ENCODE data around the gene MYO15B. TPM values are rescaled to one million over a fixed set of nuclear protein-coding genes. Genes with fewer than 3 reads are reported as not detected.

MYO15B gene
- total and polyA plus RNA-seq, 2 experiments from 2014 or later, result 124 to 153 TPM

DNA sequence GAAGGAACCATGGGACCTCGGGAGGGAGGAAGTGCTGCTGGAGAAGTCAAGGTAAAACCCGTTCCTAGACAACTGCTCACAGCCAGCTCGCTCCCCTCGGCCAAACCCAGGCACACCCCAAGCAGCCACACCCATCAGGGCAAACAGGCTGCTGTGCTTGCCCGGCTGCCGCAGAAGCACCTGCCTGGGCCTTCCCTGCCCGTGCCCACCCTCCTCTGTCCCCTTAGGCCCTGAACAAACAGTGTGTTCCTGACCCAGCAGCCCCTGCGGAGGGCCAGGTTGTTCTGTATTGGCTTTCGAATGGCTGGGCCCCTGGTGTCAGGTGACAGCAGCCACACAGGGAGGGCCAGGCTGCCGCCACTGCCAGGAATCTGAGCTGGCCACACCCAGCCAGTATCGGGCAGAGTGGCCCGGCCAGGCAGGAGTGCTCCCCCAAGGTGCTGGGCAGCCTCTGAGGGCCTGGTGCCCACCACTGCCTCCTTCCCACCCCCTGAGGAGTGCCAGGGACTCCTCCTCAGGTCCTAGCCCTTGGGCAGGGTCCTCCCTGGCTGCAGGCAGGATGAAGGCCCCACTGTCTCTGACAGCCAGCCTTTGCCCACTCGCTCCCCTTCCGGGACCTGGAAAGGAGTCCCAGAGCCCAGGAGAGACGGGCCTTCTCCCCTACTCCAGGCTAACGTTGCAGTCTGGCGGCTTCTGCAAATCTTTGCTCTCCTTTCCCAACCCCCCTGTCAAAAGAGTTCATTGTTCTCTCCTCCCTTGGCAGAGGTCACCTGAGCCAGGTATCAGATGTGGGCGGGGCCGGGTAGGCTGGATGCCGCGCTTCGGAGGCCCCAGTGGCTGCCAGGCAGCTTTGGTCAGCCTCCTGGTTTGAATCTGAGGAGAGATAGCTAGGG is 38.1 kb upstream of the MYO15B start:
- Histone ChIP-seq H4K20me1 (ENCODE audit: insufficient read depth, poor library complexity, severe bottlenecking) (no peaks in the 10 kb centered on the region), H3K27me3 (no peaks in the 10 kb centered on the region), H3K79me2 (peaks cover 39% of the 10 kb centered on the region), H3K4me2 (peak overlapping the region; percentile 68), H3K9me2 (replicated peaks; ENCODE audit: insufficient read depth) (no peaks in the 10 kb centered on the region), H3K9me3 (ENCODE audit: low read depth) (no peaks in the 10 kb centered on the region), H3K4me3 (no peak overlapping the region), H3K36me3 (replicated peaks; ENCODE audit: insufficient read depth, low read depth) (no peaks in the 10 kb centered on the region), H3K27ac (peak overlapping the region; percentile 100), H3K4me1 (ENCODE audit: insufficient read depth) (peaks cover 48% of the 10 kb centered on the region), H2AFZ (no peak overlapping the region)
- 37% methylated on average over 22 of the region's 22 CpGs for WGBS (ENCODE audit: low lambda C conversion rate, missing lambda C conversion rate)
- no peak for TF ChIP-seq EZH2 (IDR thresholded peaks at IDR 0.05; ENCODE audit: borderline replicate concordance)
- no peak for TF ChIP-seq EZH2phosphoT487 (IDR thresholded peaks at IDR 0.05; ENCODE audit: low read depth, severe bottlenecking, unreplicated experiment)
- TF ChIP-seq CTCF (IDR thresholded peaks at IDR 0.05; ENCODE audit: poor library complexity), result no peak
- DNase-seq (ENCODE audit: low spot score), result peak; percentile 90

GRCh38 chr17:75550139-75550465 is 37.5 kb upstream of the MYO15B start:
- Histone ChIP-seq H3K27me3 (no peaks in the 10 kb centered on the region), H4K20me1 (ENCODE audit: insufficient read depth, poor library complexity, severe bottlenecking) (no peaks in the 10 kb centered on the region), H3K4me2 (peak overlapping the region; percentile 68), H3K4me3 (no peak overlapping the region), H3K27ac (peak overlapping the region; percentile 100), H3K4me1 (ENCODE audit: insufficient read depth) (peaks cover 48% of the 10 kb centered on the region), H3K9me3 (ENCODE audit: low read depth) (no peaks in the 10 kb centered on the region), H3K9me2 (replicated peaks; ENCODE audit: insufficient read depth) (no peaks in the 10 kb centered on the region), H3K79me2 (peaks cover 40% of the 10 kb centered on the region), H3K36me3 (replicated peaks; ENCODE audit: insufficient read depth, low read depth) (no peaks in the 10 kb centered on the region), H2AFZ (no peak overlapping the region)
- no peak for TF ChIP-seq EZH2phosphoT487 (IDR thresholded peaks at IDR 0.05; ENCODE audit: low read depth, severe bottlenecking, unreplicated experiment)
- TF ChIP-seq CTCF (IDR thresholded peaks at IDR 0.05; ENCODE audit: poor library complexity), result no peak
- no peak for TF ChIP-seq EZH2 (IDR thresholded peaks at IDR 0.05; ENCODE audit: borderline replicate concordance)
- 65% methylated on average over 4 of the region's 4 CpGs for WGBS (ENCODE audit: low lambda C conversion rate, missing lambda C conversion rate)
- DNase-seq (ENCODE audit: low spot score), result no peak

GRCh38 chr17:75551266-75551665 is 36.3 kb upstream of the MYO15B start:
- Histone ChIP-seq H3K4me1 (ENCODE audit: insufficient read depth) (peaks cover 49% of the 10 kb centered on the region), H3K9me2 (replicated peaks; ENCODE audit: insufficient read depth) (no peaks in the 10 kb centered on the region), H3K4me3 (no peak overlapping the region), H3K27me3 (no peaks in the 10 kb centered on the region), H3K9me3 (ENCODE audit: low read depth) (no peaks in the 10 kb centered on the region), H3K4me2 (no peak overlapping the region), H4K20me1 (ENCODE audit: insufficient read depth, poor library complexity, severe bottlenecking) (no peaks in the 10 kb centered on the region), H2AFZ (no peak overlapping the region), H3K79me2 (peaks cover 38% of the 10 kb centered on the region), H3K27ac (peak overlapping the region; percentile 100), H3K36me3 (replicated peaks; ENCODE audit: insufficient read depth, low read depth) (no peaks in the 10 kb centered on the region)
- TF ChIP-seq CTCF (IDR thresholded peaks at IDR 0.05; ENCODE audit: poor library complexity), result no peak
- no peak for TF ChIP-seq EZH2 (IDR thresholded peaks at IDR 0.05; ENCODE audit: borderline replicate concordance)
- no peak for DNase-seq (ENCODE audit: low spot score)
- WGBS (ENCODE audit: low lambda C conversion rate, missing lambda C conversion rate), result 59% methylated on average over 7 of the region's 7 CpGs
